Measurements from ENCODE around the gene PADI4. TPM values are rescaled to one million over a fixed set of nuclear protein-coding genes. Genes with fewer than 3 reads are reported as not detected.

Gene PADI4
- total RNA-seq, 5 donors from 2014 or later (not counting 1 experiment from before 2014, with no cell fraction given) = 0.33 to 1.2 (median 1.0) TPM

- Mint-ChIP-seq H3K27me3 (peaks cover 5% of the 10 kb centered on the region in 2 donors), H3K27ac (no peak overlapping the region), H3K4me3 (no peak overlapping the region), H3K9me3 (no peaks in the 10 kb centered on the region), H3K36me3 (no peaks in the 10 kb centered on the region), H3K4me1 (peaks cover 7 to 13% (median 10%) of the 10 kb centered on the region in 3 donors)
- Histone ChIP-seq H3K36me3 (ENCODE audit: control insufficient read depth in 2 of 2, extremely low read depth in 1 of 2, insufficient read depth in 1 of 2, low read length in 1 of 2) (no peaks in the 10 kb centered on the region), H3K27ac (ENCODE audit: low read length) (no peak overlapping the region), H3K4me3 (ENCODE audit: control insufficient read depth in 1 of 2, extremely low read depth in 1 of 2, low read length in 1 of 2) (no peak overlapping the region), H3K27me3 (replicated peaks in 1 of 2; ENCODE audit: control insufficient read depth in 2 of 2, extremely low read depth in 1 of 2, insufficient read depth in 2 of 2, low read length in 1 of 2) (peaks cover 0 to 15% of the 10 kb centered on the region in 2 experiments), H3K9me3 (no peaks in the 10 kb centered on the region), H3K4me1 (ENCODE audit: control insufficient read depth in 1 of 2, extremely low read depth in 1 of 2, insufficient read depth in 2 of 2, low read length in 2 of 2) (peaks cover 0 to 19% of the 10 kb centered on the region in 2 experiments)
- ChIA-PET CTCF (no interaction called here), POLR2A (no interaction called here)
- DNase-seq (no peak), ATAC-seq (replicated peaks in 1 of 4) (no peak)
- WGBS (ENCODE audit: insufficient coverage) = 93% methylated on average over 8 of the region's 11 CpGs
These were observed 51.0 kb downstream of the PADI4 start for GRCh38 chr1:17359031-17359430.

DNA sequence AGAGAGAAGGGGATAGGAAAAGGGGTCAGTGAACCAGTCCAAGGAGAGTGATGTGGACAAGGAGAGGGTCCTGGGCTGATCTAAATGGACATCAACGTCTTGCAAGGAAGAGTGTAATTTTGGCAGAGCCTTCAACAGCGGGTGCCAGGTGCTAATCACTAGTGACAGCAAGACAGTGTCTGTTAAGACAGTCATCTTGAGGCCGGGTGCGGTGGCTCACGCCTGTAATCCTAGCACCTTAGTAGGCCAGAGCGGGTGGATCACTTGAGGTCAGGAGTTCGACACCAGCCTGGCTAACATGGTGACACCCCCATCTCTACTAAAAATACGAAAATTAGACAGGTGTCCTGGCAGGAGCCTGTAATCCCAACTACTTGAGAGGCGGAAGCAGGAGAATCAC is 51.8 kb downstream of the PADI4 start:
- WGBS (ENCODE audit: insufficient coverage) = 94% methylated on average over 8 of the region's 9 CpGs
- Mint-ChIP-seq H3K27me3 (peaks cover 5 to 9% of the 10 kb centered on the region in 2 donors), H3K4me3 (no peak overlapping the region), H3K9me3 (no peaks in the 10 kb centered on the region), H3K36me3 (no peaks in the 10 kb centered on the region), H3K27ac (no peak overlapping the region), H3K4me1 (peaks cover 7 to 13% (median 10%) of the 10 kb centered on the region in 3 donors)
- Histone ChIP-seq H3K36me3 (ENCODE audit: control insufficient read depth in 2 of 2, extremely low read depth in 1 of 2, insufficient read depth in 1 of 2, low read length in 1 of 2) (no peaks in the 10 kb centered on the region), H3K9me3 (no peaks in the 10 kb centered on the region), H3K27ac (ENCODE audit: low read length) (no peak overlapping the region), H3K4me3 (ENCODE audit: control insufficient read depth in 1 of 2, extremely low read depth in 1 of 2, low read length in 1 of 2) (no peak overlapping the region), H3K27me3 (replicated peaks in 1 of 2; ENCODE audit: control insufficient read depth in 2 of 2, extremely low read depth in 1 of 2, insufficient read depth in 2 of 2, low read length in 1 of 2) (peaks cover 0 to 15% of the 10 kb centered on the region in 2 experiments), H3K4me1 (ENCODE audit: control insufficient read depth in 1 of 2, extremely low read depth in 1 of 2, insufficient read depth in 2 of 2, low read length in 2 of 2) (peaks cover 0 to 19% of the 10 kb centered on the region in 2 experiments)
- DNase-seq (no peak), ATAC-seq (replicated peaks in 1 of 4) (no peak)
- ChIA-PET CTCF (no interaction called here), POLR2A (no interaction called here)

DNA sequence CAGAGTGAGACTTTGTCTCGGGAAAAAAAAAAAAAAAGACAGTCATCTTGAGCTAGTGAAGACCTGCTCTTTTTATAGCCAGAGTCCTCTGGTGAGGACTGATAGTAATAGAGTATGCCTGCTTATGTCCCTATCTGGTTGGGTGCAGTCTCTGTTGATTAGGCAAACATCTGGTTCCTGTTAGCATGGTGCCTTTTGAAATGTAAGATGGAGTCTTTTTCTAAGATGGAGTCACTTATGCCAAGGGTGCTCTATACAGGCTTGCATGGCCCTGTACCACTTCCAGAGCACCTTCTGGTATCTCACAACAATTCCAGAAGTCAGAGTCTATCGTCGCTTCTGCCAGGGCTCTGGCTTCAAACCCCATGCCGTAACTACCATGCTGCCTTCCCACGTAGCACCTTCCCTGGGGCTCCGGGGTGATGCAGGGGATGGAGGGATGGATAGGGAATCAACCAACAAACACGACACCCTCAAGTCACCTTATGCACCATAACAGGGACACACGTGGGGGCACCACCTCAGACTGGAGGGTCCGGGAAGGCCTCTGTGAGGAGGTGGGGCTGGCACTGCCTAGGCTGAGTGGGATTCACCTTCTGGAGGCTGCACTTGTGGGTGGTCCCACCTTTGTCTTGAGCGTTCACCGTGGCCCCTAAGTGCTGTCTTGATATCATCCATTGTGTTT is 52.4 kb downstream of the PADI4 start:
- Mint-ChIP-seq H3K4me1 (peaks cover 7 to 13% (median 10%) of the 10 kb centered on the region in 3 donors), H3K27ac (no peak overlapping the region), H3K36me3 (no peaks in the 10 kb centered on the region), H3K9me3 (no peaks in the 10 kb centered on the region), H3K4me3 (no peak overlapping the region), H3K27me3 (peaks cover 6 to 9% of the 10 kb centered on the region in 2 donors)
- CTCF ChIA-PET = no interaction called here
- Histone ChIP-seq H3K27ac (ENCODE audit: low read length) (no peak overlapping the region), H3K4me1 (ENCODE audit: control insufficient read depth in 1 of 2, extremely low read depth in 1 of 2, insufficient read depth in 2 of 2, low read length in 2 of 2) (peaks cover 0 to 14% of the 10 kb centered on the region in 2 experiments), H3K9me3 (no peaks in the 10 kb centered on the region), H3K27me3 (replicated peaks in 1 of 2; ENCODE audit: control insufficient read depth in 2 of 2, extremely low read depth in 1 of 2, insufficient read depth in 2 of 2, low read length in 1 of 2) (peaks cover 0 to 15% of the 10 kb centered on the region in 2 experiments), H3K4me3 (ENCODE audit: control insufficient read depth in 1 of 2, extremely low read depth in 1 of 2, low read length in 1 of 2) (no peak overlapping the region), H3K36me3 (ENCODE audit: control insufficient read depth in 2 of 2, extremely low read depth in 1 of 2, insufficient read depth in 1 of 2, low read length in 1 of 2) (no peaks in the 10 kb centered on the region)
- POLR2A ChIA-PET = no interaction called here
- no peak for DNase-seq
- ATAC-seq (replicated peaks in 1 of 4) = no peak
- 58% methylated on average over 2 of the region's 11 CpGs for WGBS (ENCODE audit: insufficient coverage)

DNA sequence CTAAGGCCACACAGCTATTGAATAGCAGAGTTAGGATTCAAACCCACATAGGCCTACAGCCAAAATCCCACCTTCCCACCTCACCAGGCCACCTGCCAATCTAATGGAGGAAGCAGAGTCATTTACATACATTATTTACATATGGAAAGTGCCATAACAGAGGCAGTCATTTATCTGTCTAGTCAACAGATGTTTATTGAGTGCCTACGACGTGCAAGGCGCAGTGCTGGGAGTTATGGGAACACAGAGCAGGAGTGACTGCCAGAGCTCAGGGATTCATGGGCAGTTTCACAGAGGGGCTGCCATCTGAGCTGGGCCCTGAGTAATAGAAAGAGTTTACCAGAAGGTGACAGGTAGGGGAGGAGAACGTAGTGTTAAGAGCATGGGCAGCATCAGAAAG is 53.7 kb downstream of the PADI4 start:
- no peaks in the 10 kb centered on the region for H3K36me3 Mint-ChIP-seq
- H3K27ac Mint-ChIP-seq = no peak overlapping the region
- DNase-seq = no peak
- ATAC-seq (replicated peaks in 1 of 4) = no peak
- peaks cover 9 to 13% of the 10 kb centered on the region in 2 donors for H3K27me3 Mint-ChIP-seq
- Histone ChIP-seq H3K27me3 (replicated peaks in 1 of 2; ENCODE audit: control insufficient read depth in 2 of 2, extremely low read depth in 1 of 2, insufficient read depth in 2 of 2, low read length in 1 of 2) (peaks cover 0 to 12% of the 10 kb centered on the region in 2 experiments), H3K9me3 (no peaks in the 10 kb centered on the region), H3K27ac (ENCODE audit: low read length) (no peak overlapping the region), H3K4me3 (ENCODE audit: control insufficient read depth in 1 of 2, extremely low read depth in 1 of 2, low read length in 1 of 2) (no peak overlapping the region), H3K4me1 (ENCODE audit: control insufficient read depth in 1 of 2, extremely low read depth in 1 of 2, insufficient read depth in 2 of 2, low read length in 2 of 2) (peaks cover 0 to 1% of the 10 kb centered on the region in 2 experiments), H3K36me3 (ENCODE audit: control insufficient read depth in 2 of 2, extremely low read depth in 1 of 2, insufficient read depth in 1 of 2, low read length in 1 of 2) (no peaks in the 10 kb centered on the region)
- no peaks in the 10 kb centered on the region for H3K9me3 Mint-ChIP-seq
- POLR2A ChIA-PET = interaction anchor here in 1 of 2 donors (0.7 kb wide), 1 partner anchor 28 kb away, joined by 7 read pairs; no protein-coding TSS in a partner anchor
- H3K4me1 Mint-ChIP-seq = peaks cover 1 to 2% (median 1%) of the 10 kb centered on the region in 3 donors
- 90% methylated on average over 4 of the region's 4 CpGs for WGBS (ENCODE audit: insufficient coverage)
- H3K4me3 Mint-ChIP-seq = no peak overlapping the region
- CTCF ChIA-PET = no interaction called here

DNA sequence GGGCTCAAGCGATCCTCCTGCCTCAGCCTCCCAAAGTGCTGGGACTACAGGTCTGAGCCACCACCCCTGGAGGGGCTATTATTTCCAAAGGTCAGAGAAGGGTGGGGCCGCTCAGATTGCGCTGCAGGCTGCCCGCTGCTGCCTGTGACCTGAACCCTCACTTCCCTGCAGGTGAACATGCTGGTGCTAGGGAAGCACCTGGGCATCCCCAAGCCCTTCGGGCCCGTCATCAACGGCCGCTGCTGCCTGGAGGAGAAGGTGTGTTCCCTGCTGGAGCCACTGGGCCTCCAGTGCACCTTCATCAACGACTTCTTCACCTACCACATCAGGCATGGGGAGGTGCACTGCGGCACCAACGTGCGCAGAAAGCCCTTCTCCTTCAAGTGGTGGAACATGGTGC is 55.4 kb downstream of the PADI4 start:
- 84% methylated on average over 8 of the region's 12 CpGs for WGBS (ENCODE audit: insufficient coverage)
- POLR2A ChIA-PET = no interaction called here
- H3K27ac ChIP-seq (ENCODE audit: low read length) = no peak overlapping the region
- no peak overlapping the region for H3K4me3 ChIP-seq (ENCODE audit: control insufficient read depth in 1 of 2, extremely low read depth in 1 of 2, low read length in 1 of 2)
- no peak overlapping the region for H3K27ac Mint-ChIP-seq
- CTCF ChIA-PET = no interaction called here
- no peaks in the 10 kb centered on the region for H3K36me3 ChIP-seq (ENCODE audit: control insufficient read depth in 2 of 2, extremely low read depth in 1 of 2, insufficient read depth in 1 of 2, low read length in 1 of 2)
- no peak for ATAC-seq (replicated peaks in 1 of 4)
- no peaks in the 10 kb centered on the region for H3K4me1 ChIP-seq (ENCODE audit: control insufficient read depth in 1 of 2, extremely low read depth in 1 of 2, insufficient read depth in 2 of 2, low read length in 2 of 2)
- no peaks in the 10 kb centered on the region for H3K9me3 Mint-ChIP-seq
- no peak for DNase-seq
- no peaks in the 10 kb centered on the region for H3K36me3 Mint-ChIP-seq
- peaks cover 14% of the 10 kb centered on the region in 2 donors for H3K27me3 Mint-ChIP-seq
- H3K4me3 Mint-ChIP-seq = no peak overlapping the region
- H3K27me3 ChIP-seq (replicated peaks in 1 of 2; ENCODE audit: control insufficient read depth in 2 of 2, extremely low read depth in 1 of 2, insufficient read depth in 2 of 2, low read length in 1 of 2) = peaks cover 0 to 12% of the 10 kb centered on the region in 2 experiments
- no peaks in the 10 kb centered on the region for H3K9me3 ChIP-seq
- H3K4me1 Mint-ChIP-seq = no peaks in the 10 kb centered on the region

- Histone ChIP-seq H3K4me3 (ENCODE audit: control insufficient read depth in 1 of 2, extremely low read depth in 1 of 2, low read length in 1 of 2) (no peak overlapping the region), H3K27me3 (replicated peaks in 1 of 2; ENCODE audit: control insufficient read depth in 2 of 2, extremely low read depth in 1 of 2, insufficient read depth in 2 of 2, low read length in 1 of 2) (peaks cover 0 to 12% of the 10 kb centered on the region in 2 experiments)
These were observed 55.8 kb downstream of the PADI4 start for GRCh38 chr1:17363771-17364170.

More at GRCh38 chr1:17363771-17364170, 55.8 kb downstream of the PADI4 start:
- Mint-ChIP-seq H3K27ac (no peak overlapping the region), H3K4me1 (no peaks in the 10 kb centered on the region), H3K36me3 (no peaks in the 10 kb centered on the region), H3K27me3 (peaks cover 14% of the 10 kb centered on the region in 2 donors), H3K9me3 (no peaks in the 10 kb centered on the region), H3K4me3 (no peak overlapping the region)
- Histone ChIP-seq H3K36me3 (ENCODE audit: control insufficient read depth in 2 of 2, extremely low read depth in 1 of 2, insufficient read depth in 1 of 2, low read length in 1 of 2) (no peaks in the 10 kb centered on the region), H3K9me3 (no peaks in the 10 kb centered on the region), H3K27ac (ENCODE audit: low read length) (no peak overlapping the region), H3K4me1 (ENCODE audit: control insufficient read depth in 1 of 2, extremely low read depth in 1 of 2, insufficient read depth in 2 of 2, low read length in 2 of 2) (no peaks in the 10 kb centered on the region)
- ChIA-PET POLR2A (no interaction called here), CTCF (no interaction called here)
- 85% methylated on average over 2 of the region's 4 CpGs for WGBS (ENCODE audit: insufficient coverage)
- DNase-seq (no peak), ATAC-seq (replicated peaks in 1 of 4) (no peak)
